Lung microvascular endothelial cell (primary cell): ENCODE data around the gene LZTR1. TPM values are rescaled to one million over a fixed set of nuclear protein-coding genes. Genes with fewer than 3 reads are reported as not detected.
"Not testable (repeated sequence)": the region's sequence is repeated elsewhere in the genome, so short reads cannot be mapped to it uniquely, and the experiment has no call there.

ENCODE experiments used
- DNase-seq, 2 donors: peaks; one replicate each; pipeline versions ENCODE4 v3.0.0 to v3.0.0-alpha.2; 2010; ENCODE audit warnings: low read depth in 2 of 2
- total RNA-seq: library from RNA; depleted of rRNA; stranded (reverse); fragments of >200 nt; gene quantifications from 2 replicates; pipeline ENCODE4 v1.2.1, GENCODE V29; 2014

Gene LZTR1
- total RNA-seq, 1 donor from 2014 or later, result 52.6 TPM

DNA sequence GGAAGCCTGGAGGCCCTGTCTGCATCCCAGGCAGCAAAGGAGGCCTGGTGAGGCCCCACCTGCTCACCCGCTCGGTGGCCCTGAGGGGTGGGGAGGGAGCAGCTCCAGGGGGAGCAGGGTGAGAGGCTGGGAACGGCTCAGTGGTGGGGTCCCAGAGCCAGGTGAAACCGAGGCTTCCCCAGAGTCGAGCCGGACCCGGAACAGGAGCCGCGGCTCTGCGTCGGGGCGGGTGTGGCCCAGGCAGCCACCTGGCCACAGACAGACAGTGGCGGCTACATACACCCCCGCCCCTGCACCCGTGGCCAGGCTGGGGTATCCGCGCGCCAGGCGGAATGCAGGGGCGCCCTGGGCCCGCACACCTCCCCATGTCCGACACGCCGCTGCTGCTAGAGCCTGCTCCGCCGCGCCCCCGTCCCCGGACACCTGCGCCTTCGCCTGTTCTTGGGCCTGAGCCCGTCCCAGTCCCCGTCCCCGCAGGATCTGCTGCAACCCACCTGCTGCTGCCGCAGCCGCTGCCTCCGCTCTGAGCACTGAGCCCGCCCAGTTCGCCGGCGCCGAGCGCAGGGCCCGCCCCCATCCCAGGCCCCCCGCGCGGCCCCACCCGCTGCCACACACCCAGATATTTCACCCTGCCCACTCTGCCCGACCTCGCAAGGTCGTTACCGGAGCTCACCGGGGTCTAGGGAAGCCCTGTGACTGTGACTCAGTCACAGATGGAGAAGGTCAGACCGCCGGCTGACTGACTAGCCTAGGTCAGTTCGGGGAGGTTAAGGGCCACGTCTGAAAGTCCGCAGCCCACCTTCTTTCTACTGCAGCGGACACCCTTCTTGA is 50.2 kb downstream of the LZTR1 start, which contains the start of gene SLC7A4:
TSS of gene SLC7A4 (minus strand) at position 525 of the 831 bp plus-strand sequence. CDS start 749 bp downstream, outside the sequence.
- DNase-seq, result no peak

DNA sequence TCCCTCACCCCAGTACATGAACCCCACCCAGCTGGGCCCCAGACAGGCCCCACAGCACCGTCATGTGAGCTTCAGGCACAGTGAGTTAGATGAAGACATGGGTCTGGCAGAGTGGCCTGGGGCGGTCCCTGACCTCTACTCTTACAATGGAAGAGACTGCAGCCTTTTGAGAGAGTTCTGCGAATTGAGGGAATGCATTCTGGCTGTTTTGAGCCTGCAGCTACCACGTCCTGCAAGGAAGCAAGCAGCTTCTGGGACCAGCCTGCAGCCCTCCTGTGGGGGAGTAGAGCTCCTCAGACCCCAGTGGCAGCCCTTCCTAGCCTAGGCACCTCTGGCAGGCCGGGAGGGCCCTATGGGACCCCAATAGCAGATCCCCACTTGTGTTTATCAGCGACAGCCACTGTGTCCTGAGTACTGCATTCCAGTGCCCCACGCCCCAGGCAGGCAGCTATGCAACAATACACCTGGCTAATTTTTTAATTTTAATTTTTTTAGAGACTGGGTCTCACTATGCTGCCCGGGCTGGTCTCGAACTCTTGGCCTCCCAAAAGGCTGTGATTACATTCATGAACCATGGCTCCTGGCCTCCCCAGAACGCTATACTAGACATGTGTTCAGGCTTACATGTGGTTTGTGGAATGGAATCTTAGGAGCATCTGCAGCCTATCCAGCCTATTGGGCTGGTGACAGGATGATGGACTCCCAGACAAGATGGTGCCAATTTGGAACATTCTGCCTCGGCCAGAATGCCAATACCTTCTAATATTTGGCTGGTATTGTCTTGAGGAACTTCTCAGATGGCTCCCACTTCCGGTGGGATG is 51.0 kb downstream of the LZTR1 start:
- DNase-seq, result no peak

DNA sequence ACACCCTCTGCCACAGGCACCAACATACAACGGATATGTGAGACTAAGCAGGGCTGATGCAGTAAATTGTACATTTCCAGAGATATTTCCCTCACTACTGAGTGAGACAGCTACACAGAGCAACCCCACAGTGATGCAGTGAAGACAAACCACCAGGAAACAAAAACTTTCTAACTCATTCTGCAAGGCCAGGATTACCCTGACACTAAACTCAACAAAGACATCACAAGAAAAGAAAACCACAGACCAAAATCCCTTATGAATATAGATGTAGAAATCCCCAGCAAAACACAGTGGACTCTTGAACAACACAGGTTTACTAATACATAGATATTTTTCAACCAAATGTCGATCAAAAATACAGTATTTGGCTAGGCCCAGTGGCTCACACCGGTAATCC is 51.8 kb downstream of the LZTR1 start:
- DNase-seq, result no peak

DNA sequence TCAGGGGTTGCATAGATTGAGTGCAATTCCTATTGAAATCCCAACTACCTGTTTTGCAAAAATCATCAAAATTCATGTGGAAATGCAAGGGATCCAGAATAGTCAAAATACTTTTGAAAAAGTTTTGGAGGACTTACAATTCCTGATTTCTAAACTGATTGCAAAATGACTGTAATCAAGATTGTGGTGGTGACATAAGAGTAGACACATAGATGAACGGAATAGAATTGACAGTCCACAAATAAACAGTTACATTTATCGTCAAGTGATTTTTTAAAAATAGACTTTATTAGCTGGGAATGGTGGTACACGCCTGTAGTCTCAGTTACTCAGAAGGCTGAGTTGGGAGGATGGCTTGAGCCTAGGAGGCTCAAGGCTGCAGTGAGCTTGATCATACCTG is 52.9 kb downstream of the LZTR1 start:
- DNase-seq, result no peak

DNA sequence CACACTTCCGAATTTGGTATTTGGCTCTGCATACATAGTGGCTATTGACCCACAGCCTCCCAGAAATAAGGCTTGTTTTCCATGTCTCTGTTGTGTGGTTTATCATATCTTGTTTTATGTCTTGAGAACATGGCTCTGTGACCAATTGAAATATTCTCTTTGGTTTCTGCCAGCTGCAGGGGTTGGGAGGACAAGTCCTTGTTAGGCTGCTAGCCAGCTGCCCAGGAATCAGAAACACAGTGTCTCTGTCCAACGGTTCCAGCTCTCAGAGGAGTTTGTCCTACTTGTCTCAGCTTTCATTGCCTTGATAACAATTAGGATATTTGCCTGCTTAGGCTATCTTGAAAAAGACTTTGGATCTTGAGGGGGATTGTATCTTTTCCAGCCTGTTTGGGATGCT is 56.3 kb downstream of the LZTR1 start:
- DNase-seq, result no peak

DNA sequence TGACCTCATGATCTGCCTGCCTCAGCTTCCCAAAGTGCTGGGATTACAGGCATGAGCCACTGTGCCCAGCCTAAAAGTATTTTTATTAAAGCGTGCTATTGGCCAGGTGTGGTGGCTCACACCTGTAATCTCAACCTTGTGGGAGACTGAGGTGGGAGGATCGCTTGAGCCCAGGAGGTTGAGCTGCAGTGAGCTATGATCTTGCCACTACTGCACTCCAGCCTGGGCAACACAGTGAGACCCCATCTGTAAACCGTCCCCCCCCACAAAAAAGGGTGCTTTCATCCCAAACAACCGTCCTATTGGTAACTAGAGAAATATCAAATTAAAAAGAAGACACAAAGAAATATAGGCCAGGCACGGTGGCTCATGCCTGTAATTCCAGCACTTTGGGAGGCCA is 57.1 kb downstream of the LZTR1 start:
- DNase-seq, result not testable (repeated sequence)

DNA sequence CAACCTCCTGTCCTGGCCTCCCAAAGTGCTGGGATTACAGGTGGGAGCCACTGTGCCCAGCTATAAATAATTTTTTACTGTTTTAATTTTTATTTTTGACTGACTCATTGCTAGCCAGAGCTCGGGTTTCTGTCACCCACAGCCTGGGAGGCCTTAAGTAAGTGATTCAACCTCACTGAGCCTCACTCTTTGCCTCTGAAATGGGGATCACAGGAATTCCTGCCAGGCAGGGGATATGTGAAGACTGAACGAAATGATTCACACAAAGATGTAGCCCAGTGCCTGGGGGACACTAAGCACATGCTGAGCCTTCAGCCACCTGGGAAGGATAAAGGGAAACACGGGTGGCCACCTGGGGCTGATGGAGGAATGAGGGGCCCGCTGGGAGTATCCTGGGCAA is 59.8 kb downstream of the LZTR1 start:
- no peak for DNase-seq

DNA sequence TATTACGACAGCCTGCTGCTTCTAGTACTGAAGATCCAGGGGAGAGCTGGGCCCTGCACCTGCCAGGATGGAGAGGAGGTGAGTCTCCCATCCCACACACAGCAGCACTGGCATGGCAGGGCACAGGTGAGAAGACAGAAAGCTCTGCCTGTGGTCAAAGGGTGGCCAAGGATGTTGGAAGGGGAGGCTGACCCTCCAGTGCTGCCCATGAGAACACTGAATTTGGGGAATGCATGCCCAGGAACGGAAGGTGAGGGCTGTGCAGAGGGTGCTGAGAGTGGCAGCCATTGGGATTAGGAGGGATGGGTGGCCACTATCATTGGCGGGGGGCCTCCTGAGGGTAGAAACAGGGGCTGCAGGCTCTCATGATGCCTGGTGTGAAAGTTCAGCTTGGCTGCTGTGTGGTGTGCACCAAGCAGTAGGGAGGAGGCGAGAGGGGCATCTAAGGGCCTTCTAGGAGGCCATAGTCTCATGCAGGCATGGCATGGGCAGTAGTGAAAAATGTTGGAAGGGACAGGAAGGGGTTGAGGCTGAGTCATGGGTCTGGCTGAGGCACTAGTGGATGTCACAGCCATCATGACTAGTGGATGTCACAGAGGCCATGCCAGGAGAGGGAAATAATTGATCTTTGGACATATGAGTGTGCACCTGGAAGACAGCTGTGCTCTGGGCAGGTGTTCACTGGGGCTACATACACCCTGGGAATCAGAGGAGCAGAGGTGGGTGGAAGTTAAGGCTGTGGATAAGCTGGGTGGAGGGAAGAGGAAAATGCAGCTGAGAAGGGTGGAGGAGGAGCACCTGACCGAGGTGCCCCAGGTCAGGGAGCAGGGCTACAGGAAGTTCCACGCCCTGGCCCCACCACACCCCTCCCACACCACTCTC is 61.1 kb downstream of the LZTR1 start:
- DNase-seq, result no peak

DNA sequence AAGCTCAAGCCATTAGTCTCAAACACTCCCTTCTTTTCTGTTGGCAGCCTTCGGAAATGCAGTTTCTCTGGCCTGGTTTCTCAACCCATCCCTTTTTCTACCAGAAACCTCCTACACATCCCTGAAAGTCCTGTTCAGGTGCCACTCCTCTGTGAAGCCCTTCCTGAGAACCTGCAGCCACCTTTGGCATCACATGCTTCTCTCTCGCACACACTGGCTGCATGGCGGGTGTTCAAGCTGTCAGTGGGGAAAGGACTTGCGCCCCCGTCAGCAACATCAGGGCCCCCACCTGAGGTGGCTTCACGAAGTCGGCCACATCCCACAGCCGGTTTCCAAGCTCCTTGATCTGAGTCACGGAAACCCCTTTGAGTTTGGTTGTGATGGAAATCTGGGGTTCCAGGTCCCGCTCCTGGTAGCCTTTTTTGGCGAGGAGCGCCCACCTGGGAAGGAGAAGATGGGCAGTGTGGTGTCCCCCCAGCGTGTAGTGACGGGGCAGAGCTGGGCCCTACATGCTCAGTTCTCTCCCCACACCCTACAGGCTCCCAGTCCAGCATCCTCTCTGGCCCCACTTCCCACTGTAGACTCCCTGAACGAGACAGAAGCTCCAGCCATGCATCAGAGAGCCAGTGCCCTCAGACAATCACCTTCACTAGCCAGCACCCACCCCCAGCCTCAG is 61.9 kb downstream of the LZTR1 start:
- no peak for DNase-seq

DNA sequence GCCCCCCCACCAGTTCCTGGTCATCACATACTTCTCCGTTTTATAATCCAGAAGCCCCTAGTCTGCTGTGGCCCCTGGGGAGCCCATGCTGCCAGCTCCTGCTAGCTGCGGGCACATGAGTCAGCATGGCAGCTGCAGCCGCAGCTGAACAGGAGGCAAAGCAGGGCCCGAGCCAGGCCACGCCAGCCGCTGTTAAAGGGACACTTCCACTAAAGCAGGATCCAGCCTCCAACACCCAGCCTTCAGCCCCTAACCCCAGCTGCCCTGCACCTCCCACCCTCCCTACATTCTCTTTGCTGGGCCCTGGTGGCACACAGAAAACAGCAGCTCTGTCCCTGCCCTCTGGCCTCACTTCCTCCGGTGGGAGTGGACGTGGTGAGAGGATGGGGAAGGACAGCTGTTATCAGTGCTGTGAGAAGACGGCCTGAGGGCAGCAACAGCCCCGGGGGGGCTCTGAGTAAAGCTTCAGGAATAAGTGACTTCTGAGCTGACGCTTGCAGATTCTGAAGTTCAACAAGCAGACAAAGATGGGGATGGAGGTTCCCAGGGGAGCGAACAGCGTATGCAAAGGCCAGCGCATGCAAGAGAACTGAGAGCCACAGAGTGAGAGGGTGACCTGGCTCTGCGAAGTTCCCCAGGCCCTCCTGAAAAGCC is 63.0 kb downstream of the LZTR1 start:
- DNase-seq, result no peak

DNA sequence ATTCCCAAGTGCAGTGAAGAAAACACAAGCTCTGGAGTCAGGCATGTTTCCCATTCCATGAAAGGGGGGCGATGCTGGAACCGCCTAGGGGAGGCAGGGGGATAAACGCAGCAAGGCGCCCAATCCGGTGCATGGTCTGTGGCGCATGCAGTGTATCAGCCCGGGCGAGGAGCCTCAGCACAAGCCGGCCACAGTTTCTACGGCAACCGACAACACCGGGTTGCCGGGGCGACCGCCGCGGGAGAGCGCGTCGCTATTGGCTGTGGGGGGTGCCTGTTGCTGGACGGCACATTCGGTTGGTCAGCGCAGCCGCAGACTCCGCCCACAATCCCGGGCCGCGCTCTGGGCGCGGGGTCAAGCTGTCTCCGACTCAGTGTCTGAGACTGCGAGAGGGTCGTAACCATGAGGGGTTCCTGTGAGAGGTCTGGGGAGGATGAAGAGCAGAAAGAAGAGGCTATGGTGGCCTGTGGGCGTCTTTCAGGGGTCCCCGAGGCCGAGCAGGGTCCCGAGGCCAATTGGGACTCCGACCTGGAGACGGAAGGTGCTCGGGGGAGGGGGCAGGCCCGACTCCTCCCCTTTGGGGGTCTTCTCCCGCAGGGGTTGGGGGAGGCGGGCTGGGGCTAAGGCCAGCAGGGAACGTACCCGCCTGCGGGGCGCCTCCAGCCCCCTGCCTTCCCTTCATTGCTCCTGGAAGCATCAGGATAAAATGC is 63.6 kb downstream of the LZTR1 start, which contains the start of gene LRRC74B:
TSS of gene LRRC74B (plus strand) at position 362 of the 710 bp plus-strand sequence. CDS start at position 403, 41 bp downstream.
- DNase-seq, result peak; percentile 87 to 91

DNA sequence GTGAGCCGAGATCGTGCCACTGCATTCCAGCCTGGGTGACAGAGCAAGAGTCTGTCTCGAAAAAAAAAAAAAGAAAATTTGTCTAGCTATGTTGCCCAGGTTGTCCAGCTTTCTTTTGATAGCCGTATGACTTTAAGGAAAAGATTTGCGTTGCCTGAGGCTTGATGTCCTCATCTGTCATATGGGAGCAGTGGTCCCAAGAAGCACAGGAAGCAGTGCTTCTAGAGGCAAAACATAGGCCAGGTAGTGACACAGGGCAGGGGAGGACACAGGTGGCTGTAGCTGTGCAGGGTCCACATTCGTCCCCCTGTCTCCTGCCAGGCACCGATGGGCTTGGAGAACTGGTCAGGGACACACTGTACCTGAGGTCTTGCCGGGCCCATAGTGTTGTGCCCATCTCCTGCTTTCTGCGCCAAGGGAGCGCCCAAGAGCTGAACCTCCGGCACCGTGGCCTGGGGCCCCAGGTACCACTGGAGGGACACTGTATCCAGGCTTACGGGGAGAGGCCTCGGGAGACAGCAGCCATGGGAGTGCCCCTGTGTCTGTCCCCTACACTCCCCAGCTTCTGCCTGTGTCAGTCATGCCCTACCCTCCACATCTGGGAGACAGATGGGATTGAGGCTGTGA is 65.1 kb downstream of the LZTR1 start:
- DNase-seq, result no peak

DNA sequence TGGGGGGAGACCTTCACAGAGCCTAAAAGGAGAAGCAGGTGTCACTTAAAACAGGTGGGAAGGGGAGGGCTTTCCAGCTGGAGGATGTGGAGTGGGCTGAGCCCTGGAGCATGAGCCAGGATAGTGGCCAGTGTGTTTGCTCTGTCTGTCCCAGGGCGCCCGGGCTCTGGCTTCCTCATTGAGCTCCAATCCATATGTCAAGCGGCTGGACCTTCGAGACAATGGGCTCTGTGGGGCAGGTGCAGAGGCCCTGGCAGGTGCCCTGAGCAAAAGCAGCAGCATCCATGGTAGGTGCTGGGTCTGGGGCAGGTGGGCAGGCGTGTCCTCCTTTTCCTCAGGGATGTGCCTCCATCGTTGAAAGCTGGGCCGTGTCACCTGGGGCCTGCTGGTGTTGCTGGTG is 65.6 kb downstream of the LZTR1 start:
- no peak for DNase-seq

DNA sequence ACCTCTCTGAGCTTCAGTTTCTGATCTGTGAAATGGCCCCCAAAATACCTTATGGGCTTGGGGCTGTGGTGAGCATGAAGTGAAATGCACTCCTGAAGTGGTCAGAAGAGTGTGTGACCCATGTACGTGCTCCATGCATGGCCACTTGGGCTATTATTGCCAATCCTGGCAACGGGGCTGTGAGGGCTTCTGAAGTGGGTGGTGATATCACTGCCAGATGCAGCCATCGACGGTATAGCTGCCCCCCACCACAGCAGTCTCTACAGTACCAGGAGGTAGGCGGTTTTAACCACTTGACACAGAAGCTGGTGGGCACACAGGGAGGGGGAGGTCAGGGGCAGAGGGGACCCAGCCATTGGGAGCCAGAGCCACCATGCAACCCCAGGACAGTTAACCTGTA is 66.4 kb downstream of the LZTR1 start:
- not testable (repeated sequence) for DNase-seq

Other genes starting within 250 kb of the LZTR1 start
- gene SERPIND1, start 208.2 kb upstream of the LZTR1 start, total RNA-seq, result under 0.01 TPM in 2 replicates
- gene PI4KA, start 123.5 kb upstream of the LZTR1 start, total RNA-seq, result 17.2 and 22.2 TPM in 2 replicates
- 5.2 and 6.9 TPM in 2 replicates for gene SNAP29, start 123.3 kb upstream of the LZTR1 start, total RNA-seq
- gene CRKL, start 64.9 kb upstream of the LZTR1 start, total RNA-seq, result 24.0 and 34.3 TPM in 2 replicates
- not detected in 2 replicates for gene AIFM3, start 15.0 kb upstream of the LZTR1 start, total RNA-seq
- gene THAP7, start 19.8 kb downstream of the LZTR1 start, total RNA-seq, result 9.2 and 14.9 TPM in 2 replicates
- gene P2RX6, start 32.9 kb downstream of the LZTR1 start, total RNA-seq, result not detected in 2 replicates
- not detected in 2 replicates for gene SLC7A4, start 50.3 kb downstream of the LZTR1 start, total RNA-seq
- not detected in 2 replicates for gene LRRC74B, start 63.6 kb downstream of the LZTR1 start, total RNA-seq